A172 (cell line): Measurements from ENCODE around the gene ZMYM2. TPM values are rescaled to one million over a fixed set of nuclear protein-coding genes. Genes with fewer than 3 reads are reported as not detected.
"Not testable (repeated sequence)": the region's sequence is repeated elsewhere in the genome, so short reads cannot be mapped to it uniquely, and the experiment has no call there.

Experiments
- DNase-seq: peaks from one replicate; pipeline ENCODE4 v3.0.0-alpha.2; 2015; ENCODE audit warnings: low spot score
- total RNA-seq: library from RNA; depleted of rRNA; stranded (reverse); fragments of >200 nt; shearing (Covaris generic); gene quantifications from 2 replicates; pipeline ENCODE4 v1.2.3, GENCODE V29; 2014

The ZMYM2 gene
- total RNA-seq, 1 experiment from 2014 or later = 30.1 TPM

GRCh38 chr13:19982447-19983043 lies 24.0 kb downstream of the ZMYM2 start:
- no peak for DNase-seq

GRCh38 chr13:19984430-19985218 lies 26.1 kb downstream of the ZMYM2 start:
- DNase-seq = peak; percentile 46

- DNase-seq = no peak
Observed at GRCh38 chr13:19985219-19985556, 26.7 kb downstream of the ZMYM2 start.

GRCh38 chr13:19991531-19991930 lies 33.0 kb downstream of the ZMYM2 start:
- no peak for DNase-seq

GRCh38 chr13:19993024-19993423 lies 34.5 kb downstream of the ZMYM2 start:
- no peak for DNase-seq

- no peak for DNase-seq
Observed at GRCh38 chr13:19998960-19999359, 40.4 kb downstream of the ZMYM2 start.

GRCh38 chr13:20000062-20000552 lies 41.6 kb downstream of the ZMYM2 start:
- no peak for DNase-seq

GRCh38 chr13:20001366-20002190 lies 43.1 kb downstream of the ZMYM2 start:
- DNase-seq = no peak

GRCh38 chr13:20002787-20003186 lies 44.3 kb downstream of the ZMYM2 start:
- no peak for DNase-seq

GRCh38 chr13:20006206-20006605 lies 47.7 kb downstream of the ZMYM2 start:
- peak; percentile 7 for DNase-seq

- DNase-seq = no peak
Observed at GRCh38 chr13:20015763-20016162, 57.2 kb downstream of the ZMYM2 start.

- DNase-seq = no peak
Observed at GRCh38 chr13:20016649-20017364, 58.3 kb downstream of the ZMYM2 start.

- no peak for DNase-seq
Observed at GRCh38 chr13:20017365-20017711, 58.8 kb downstream of the ZMYM2 start.

- DNase-seq = no peak
Observed at GRCh38 chr13:20019043-20019442, 60.5 kb downstream of the ZMYM2 start.

- DNase-seq = no peak
Observed at GRCh38 chr13:20024702-20025101, 66.2 kb downstream of the ZMYM2 start.

GRCh38 chr13:20028953-20029352 lies 70.4 kb downstream of the ZMYM2 start:
- no peak for DNase-seq

- no peak for DNase-seq
Observed at GRCh38 chr13:20033486-20033885, 75.0 kb downstream of the ZMYM2 start.

- no peak for DNase-seq
Observed at GRCh38 chr13:20035130-20035529, 76.6 kb downstream of the ZMYM2 start.

- DNase-seq = no peak
Observed at GRCh38 chr13:20037908-20038307, 79.4 kb downstream of the ZMYM2 start.

GRCh38 chr13:20042603-20043002 lies 84.1 kb downstream of the ZMYM2 start:
- not testable (repeated sequence) for DNase-seq

GRCh38 chr13:20043207-20043925 lies 84.8 kb downstream of the ZMYM2 start:
- no peak for DNase-seq
